K562 (cell line): ENCODE measurements around the gene B3GAT3. TPM values are rescaled to one million over a fixed set of nuclear protein-coding genes. Genes with fewer than 3 reads are reported as not detected.
A peak's percentile ranks its signal among the peaks of the same experiment; 100 is the strongest.

ENCODE experiments used
- FOXP1 ChIP-seq: sonication (generic); formaldehyde crosslinking; IDR thresholded peaks from 2 replicates; pipeline ENCODE4 v1.8.0; 2022; ENCODE audit warnings: mild to moderate bottlenecking, missing genetic modification reagents
- HNRNPL ChIP-seq: fragments of 200-400 bp; formaldehyde crosslinking; IDR thresholded peaks from 2 replicates; pipeline ENCODE4 v1.6.1; 2017; ENCODE audit warnings: low read depth, mild to moderate bottlenecking, low read length
- HOXB6 ChIP-seq: fragments of 250-450 bp; sonication (Bioruptor Pico); IDR thresholded peaks from 2 replicates; pipeline ENCODE4 v1.5.1; 2022; ENCODE audit warnings: mild to moderate bottlenecking, borderline replicate concordance
- ZNF778 ChIP-seq: fragments of 450-650 bp; formaldehyde crosslinking; IDR thresholded peaks from 2 replicates; pipeline ENCODE4 v1.4.0; 2020; ENCODE audit warnings: mild to moderate bottlenecking, moderate library complexity
- polyA plus RNA-seq, 8 experiments: library from polyadenylated mRNA; depleted of rRNA in 4 of 8; stranded (reverse) in 5 of 8; unstranded in 3 of 8; fragments of >200 nt; fragmentation: Nextera tagmentation in 2 of 8; fragmentation: Illumina TruSeq in 1 of 8; extraction: Ambion mirVana in 2 of 8; extraction: Trizol in 1 of 8; gene quantifications; 2 replicates each; pipeline versions ENCODE4 v1.2.1 to v1.2.3, GENCODE V29; 2011 to 2014; ENCODE audit warnings: inconsistent platforms in 1 of 8, missing spikeins in 1 of 8
- total RNA-seq, 7 experiments: library from RNA; depleted of rRNA in 6 of 7; stranded (reverse); fragments of >200 nt in 6 of 7; fragmentation: Illumina TruSeq in 2 of 7; extraction: Trizol in 2 of 7; gene quantifications; 2 replicates each; pipeline versions ENCODE4 v1.2.1 to v1.2.3, GENCODE V29; 2011 to 2021; ENCODE audit warnings: low replicate concordance in 1 of 7
- TF ChIP-seq, protein P1 (sequence below): sonication (generic); formaldehyde crosslinking; IDR thresholded peaks from 2 replicates; pipeline ENCODE4 v1.8.1; 2023; ENCODE audit warnings: mild to moderate bottlenecking, missing genetic modification reagents
- TF ChIP-seq, protein P2 (sequence below): fragments of 450-650 bp; formaldehyde crosslinking; IDR thresholded peaks from 2 replicates; pipeline ENCODE4 v1.4.0; 2020; ENCODE audit warnings: mild to moderate bottlenecking, moderate library complexity
- TF ChIP-seq, protein P3 (sequence below): fragments of 450-650 bp; IDR thresholded peaks from 2 replicates; pipeline ENCODE4 v1.6.1; 2016; ENCODE audit warnings: low read depth, mild to moderate bottlenecking, moderate library complexity

Gene B3GAT3
- total and polyA plus RNA-seq, 9 of the 15 experiments (the other 6 are each of a cell fraction or from before 2014, with no cell fraction given): 0.30 to 64.0 (median 21.4) TPM

DNA sequence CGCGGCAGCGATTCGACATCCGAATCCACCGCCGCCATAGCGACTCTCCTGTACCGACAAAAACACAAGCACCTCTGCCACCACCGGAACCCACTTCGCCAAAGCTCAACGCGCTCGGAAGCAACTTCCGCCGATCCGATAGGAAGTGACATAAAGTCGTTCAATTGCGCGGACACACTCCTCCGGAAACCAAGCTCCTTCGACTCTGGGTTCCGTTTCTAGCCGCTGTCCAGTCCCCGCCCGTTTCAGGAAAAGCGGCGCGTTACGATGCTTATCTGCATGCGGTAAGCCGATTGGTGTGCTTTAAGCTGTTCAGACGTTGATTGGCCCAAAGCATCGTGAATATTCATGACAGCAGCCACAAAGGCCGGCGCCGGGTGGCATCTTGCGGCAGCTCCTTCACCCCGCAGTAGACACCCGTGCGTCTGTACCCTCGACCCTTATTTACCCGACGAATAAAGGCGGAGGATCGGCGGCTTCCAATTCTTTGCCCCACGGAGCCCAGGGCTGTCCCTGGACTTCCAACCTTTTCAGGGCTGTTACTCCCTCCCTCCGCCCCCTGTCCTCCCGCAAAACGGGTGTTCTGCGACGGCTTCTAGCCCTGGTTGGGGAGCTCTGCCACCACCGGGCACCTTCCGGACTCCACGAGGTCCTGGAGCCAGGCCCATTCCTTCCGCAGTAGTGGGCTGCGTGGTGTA, 30.2 kb downstream of the B3GAT3 start, which contains the start of gene TUT1 (continued):
- no peak for TF ChIP-seq ZNF778 (CRISPR knock-in tag)
- TF ChIP-seq, protein P1, sequence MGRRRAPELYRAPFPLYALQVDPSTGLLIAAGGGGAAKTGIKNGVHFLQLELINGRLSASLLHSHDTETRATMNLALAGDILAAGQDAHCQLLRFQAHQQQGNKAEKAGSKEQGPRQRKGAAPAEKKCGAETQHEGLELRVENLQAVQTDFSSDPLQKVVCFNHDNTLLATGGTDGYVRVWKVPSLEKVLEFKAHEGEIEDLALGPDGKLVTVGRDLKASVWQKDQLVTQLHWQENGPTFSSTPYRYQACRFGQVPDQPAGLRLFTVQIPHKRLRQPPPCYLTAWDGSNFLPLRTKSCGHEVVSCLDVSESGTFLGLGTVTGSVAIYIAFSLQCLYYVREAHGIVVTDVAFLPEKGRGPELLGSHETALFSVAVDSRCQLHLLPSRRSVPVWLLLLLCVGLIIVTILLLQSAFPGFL (CRISPR knock-in tag): no peak
- TF ChIP-seq, protein P2, sequence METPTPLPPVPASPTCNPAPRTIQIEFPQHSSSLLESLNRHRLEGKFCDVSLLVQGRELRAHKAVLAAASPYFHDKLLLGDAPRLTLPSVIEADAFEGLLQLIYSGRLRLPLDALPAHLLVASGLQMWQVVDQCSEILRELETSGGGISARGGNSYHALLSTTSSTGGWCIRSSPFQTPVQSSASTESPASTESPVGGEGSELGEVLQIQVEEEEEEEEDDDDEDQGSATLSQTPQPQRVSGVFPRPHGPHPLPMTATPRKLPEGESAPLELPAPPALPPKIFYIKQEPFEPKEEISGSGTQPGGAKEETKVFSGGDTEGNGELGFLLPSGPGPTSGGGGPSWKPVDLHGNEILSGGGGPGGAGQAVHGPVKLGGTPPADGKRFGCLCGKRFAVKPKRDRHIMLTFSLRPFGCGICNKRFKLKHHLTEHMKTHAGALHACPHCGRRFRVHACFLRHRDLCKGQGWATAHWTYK (CRISPR knock-in tag): no peak
- no peak for TF ChIP-seq HNRNPL
- peak; percentile 83; the same call in 1 of the 2 replicates for TF ChIP-seq FOXP1
- TF ChIP-seq, protein P3, sequence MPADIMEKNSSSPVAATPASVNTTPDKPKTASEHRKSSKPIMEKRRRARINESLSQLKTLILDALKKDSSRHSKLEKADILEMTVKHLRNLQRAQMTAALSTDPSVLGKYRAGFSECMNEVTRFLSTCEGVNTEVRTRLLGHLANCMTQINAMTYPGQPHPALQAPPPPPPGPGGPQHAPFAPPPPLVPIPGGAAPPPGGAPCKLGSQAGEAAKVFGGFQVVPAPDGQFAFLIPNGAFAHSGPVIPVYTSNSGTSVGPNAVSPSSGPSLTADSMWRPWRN: peak; percentile 14; the same call in 1 of the 2 replicates
- no peak for TF ChIP-seq HOXB6
